ENCODE measurements around the gene KRT4. TPM values are rescaled to one million over a fixed set of nuclear protein-coding genes. Genes with fewer than 3 reads are reported as not detected.
"Not testable (repeated sequence)": the region's sequence is repeated elsewhere in the genome, so short reads cannot be mapped to it uniquely, and the experiment has no call there.

KRT4 gene
- total RNA-seq, 4 donors from 2014 or later: 0.51 to 1.1 (median 0.83) TPM; not detected in 1

DNA sequence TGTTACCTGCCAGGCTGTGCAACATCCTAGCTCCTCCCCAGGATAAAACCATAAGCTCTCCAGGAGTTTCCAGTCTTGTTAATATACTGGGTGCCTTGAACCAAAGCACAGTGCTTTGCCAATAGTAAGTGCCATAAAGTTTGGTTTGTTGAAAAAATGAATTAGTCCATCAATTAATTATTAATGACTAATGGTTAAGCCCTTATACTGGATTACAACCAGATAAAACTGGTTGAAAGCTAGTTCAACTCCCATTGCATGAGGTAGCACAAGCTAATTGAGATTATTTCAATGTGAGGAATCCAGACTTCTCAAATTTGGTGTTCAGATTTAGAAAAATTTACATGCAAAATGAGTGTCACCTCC is 16.4 kb downstream of the KRT4 start:
- no peak for DNase-seq (ENCODE audit: low spot score in 2 of 2)
- TF ChIP-seq POLR2A (IDR thresholded peaks at IDR 0.05): no peak
- TF ChIP-seq, protein P1, sequence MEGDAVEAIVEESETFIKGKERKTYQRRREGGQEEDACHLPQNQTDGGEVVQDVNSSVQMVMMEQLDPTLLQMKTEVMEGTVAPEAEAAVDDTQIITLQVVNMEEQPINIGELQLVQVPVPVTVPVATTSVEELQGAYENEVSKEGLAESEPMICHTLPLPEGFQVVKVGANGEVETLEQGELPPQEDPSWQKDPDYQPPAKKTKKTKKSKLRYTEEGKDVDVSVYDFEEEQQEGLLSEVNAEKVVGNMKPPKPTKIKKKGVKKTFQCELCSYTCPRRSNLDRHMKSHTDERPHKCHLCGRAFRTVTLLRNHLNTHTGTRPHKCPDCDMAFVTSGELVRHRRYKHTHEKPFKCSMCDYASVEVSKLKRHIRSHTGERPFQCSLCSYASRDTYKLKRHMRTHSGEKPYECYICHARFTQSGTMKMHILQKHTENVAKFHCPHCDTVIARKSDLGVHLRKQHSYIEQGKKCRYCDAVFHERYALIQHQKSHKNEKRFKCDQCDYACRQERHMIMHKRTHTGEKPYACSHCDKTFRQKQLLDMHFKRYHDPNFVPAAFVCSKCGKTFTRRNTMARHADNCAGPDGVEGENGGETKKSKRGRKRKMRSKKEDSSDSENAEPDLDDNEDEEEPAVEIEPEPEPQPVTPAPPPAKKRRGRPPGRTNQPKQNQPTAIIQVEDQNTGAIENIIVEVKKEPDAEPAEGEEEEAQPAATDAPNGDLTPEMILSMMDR (IDR thresholded peaks at IDR 0.05): no peak
- intact Hi-C loops (cut with DNase I; ENCODE audit: low total_unique reads): no loop called here
- no peak overlapping the region for H3K4me3 ChIP-seq (ENCODE audit: low read depth, poor library complexity, severe bottlenecking)

DNA sequence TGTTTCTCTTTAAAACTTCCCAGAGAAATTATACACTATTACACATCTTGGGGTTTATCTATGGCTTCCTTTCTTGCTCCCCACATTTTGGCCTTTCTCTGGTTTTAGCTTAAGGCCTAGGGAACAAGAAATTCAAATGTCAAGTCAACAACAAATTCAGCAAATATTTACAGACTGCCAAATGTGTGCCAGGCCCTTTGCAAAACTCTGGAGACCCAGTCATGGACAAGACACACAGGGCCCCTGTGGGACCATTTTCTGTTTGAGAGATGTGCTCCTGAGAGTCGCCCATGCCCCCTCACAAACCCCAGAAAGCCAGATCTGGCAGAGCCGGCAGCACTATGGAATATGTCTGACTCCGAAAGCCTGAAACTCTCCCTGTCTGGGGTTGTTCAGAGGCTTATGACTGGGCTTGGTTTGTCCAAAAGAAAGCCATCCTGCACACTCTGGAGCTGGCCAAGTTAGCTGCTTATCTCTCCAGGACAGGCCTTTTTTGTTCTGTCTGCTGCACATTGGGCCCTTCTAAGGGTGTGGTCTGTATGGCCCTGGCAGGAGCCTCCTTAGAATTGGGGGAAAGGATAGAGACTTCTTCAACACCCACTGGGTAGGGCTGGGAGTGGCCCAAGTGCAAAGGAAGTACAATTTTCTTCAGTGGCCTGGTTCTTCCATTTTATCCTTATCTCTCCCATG is 16.9 kb downstream of the KRT4 start:
- no peak overlapping the region for H3K4me3 ChIP-seq (ENCODE audit: low read depth, poor library complexity, severe bottlenecking)
- intact Hi-C loops (cut with DNase I; ENCODE audit: low total_unique reads): no loop called here
- TF ChIP-seq POLR2A (IDR thresholded peaks at IDR 0.05): no peak
- TF ChIP-seq, protein P1 (IDR thresholded peaks at IDR 0.05): no peak
- 93 to 100% methylated on average over 2 to 3 of the region's 3 CpGs for WGBS, 2 donors
- no peak for DNase-seq (ENCODE audit: low spot score in 2 of 2)

DNA sequence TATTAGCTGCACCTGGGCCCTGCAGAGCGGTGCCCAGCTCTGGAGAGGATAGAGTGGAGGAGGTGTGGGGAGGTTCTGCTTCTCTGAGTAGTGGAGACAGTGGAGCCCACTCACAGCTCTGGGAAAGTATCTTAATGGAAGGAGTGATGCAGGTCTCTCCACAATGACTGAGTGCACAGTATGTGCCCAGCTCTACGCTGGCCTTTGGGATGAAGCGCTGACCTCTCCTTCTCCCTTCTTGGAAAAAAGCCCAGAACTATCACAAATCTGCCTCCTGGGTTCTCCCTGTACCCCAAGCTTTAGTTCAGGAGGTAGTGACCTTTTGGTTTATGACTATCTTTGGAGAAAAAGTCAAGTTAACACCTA is 17.5 kb downstream of the KRT4 start:
- no peak for DNase-seq (ENCODE audit: low spot score in 2 of 2)
- no peak for TF ChIP-seq POLR2A (IDR thresholded peaks at IDR 0.05)
- TF ChIP-seq, protein P1 (IDR thresholded peaks at IDR 0.05): no peak
- H3K4me3 ChIP-seq (ENCODE audit: low read depth, poor library complexity, severe bottlenecking): no peak overlapping the region
- WGBS, 2 donors: 96 to 100% methylated on average over 3 of the region's 3 CpGs
- intact Hi-C loops (cut with DNase I; ENCODE audit: low total_unique reads): no loop called here

DNA sequence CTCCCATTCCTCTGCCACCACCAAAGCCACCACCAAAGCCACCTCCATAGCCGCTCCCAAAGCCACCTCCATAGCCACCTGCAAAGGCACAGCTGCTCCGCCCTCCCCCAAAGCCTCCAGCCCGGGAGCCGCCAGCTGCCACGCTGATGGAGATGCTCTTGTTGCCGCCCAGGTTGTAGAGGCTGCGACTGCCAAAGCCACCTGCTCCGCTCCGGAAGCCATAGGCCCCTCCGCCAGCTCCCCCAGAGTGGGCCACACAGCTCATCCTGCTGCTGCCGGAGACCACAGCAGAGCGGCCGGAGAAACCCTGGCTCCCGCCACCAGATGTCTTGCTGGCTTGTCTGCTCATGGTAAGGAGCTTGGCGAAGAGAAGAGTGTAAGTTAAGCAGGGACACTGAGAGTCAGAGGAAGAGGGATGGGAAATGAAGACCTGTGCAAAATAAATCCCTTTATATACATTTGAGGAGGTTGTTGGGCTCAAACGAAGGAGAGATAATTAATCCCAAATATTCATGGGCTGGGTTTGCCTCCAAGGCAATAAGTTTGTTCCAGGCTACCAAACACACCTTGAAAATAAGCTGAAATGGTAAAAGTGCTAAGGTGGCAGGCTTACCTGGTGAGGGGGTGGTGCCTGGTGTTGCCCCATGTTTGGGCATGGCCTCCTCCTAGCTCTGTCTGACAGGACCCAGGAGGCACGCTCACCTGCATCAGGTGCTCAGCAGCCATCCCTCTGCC is 18.1 kb downstream of the KRT4 start, which contains the start of gene KRT3:
Gene KRT3 (minus strand): TSS at position 424 of the 735 bp plus-strand sequence. CDS start 75 bp downstream, at position 349.
- WGBS, 2 donors: 88 to 89% methylated on average over 17 of the region's 17 CpGs
- TF ChIP-seq POLR2A (IDR thresholded peaks at IDR 0.05): no peak
- TF ChIP-seq, protein P1 (IDR thresholded peaks at IDR 0.05): no peak
- H3K4me3 ChIP-seq (ENCODE audit: low read depth, poor library complexity, severe bottlenecking): no peak within 1 kb of the TSS
- no peak for DNase-seq (ENCODE audit: low spot score in 2 of 2)
- intact Hi-C loops (cut with DNase I; ENCODE audit: low total_unique reads): no loop called here

DNA sequence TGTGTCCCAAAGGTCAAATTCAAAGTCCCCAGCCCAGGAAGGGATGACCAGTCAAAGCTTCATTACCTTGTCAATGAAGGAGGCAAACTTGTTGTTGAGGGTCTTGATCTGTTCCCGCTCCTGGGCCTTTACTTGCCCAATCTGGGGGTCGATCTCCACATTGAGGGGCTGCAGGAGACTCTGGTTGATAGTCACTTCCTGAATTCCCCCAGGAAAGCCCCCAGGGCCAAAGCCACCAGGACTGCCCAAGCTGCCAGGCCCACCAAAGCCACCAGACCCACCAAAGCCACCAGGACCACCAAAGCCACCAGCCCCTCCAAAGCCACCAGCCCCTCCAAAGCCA is 18.6 kb downstream of the KRT4 start:
- H3K4me3 ChIP-seq (ENCODE audit: low read depth, poor library complexity, severe bottlenecking); DNase-seq (ENCODE audit: low spot score in 2 of 2); intact Hi-C loops (cut with DNase I; ENCODE audit: low total_unique reads): not testable (repeated sequence)
- WGBS, 2 donors: 83 to 97% methylated on average over 2 of the region's 2 CpGs

DNA sequence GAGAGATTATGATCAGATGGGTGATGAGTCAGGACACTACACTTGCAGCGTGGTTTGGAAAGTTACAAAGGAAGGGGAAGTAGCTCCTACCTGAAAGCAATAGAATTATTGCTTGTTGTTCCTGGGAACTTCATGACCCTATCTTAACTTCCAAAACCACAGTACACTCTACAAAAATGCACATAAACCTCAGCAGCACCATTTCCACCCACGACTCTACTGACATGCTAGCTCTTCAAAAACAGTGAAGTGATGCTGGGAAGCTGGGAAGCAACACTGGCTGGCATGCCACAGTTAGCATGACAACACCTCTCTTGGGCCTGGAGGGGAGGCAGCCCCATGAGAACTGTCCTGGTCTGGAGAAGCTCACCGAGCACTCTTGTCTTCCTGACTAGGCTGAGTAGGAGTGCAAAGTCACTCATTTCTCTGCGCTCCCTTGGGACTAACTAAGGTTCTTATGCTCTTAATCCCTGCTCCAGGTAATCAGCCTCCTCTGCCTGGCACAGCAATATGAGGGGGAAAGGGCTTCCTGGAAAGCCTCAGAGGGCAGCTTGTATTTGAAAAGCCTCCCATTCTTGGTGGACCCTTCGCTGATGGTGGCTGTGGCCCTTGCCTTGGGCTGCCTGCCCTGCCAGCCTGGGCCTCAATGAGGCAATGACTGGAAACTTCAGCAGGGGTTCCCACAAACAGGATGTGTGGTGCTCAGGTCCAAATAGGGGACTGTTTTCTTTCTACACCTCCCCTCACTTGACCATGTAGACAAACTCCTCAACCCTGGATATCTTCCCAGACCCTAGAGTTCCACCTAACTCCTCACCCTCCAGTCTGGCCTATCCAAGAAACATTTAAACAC is 19.2 kb downstream of the KRT4 start:
- H3K4me3 ChIP-seq (ENCODE audit: low read depth, poor library complexity, severe bottlenecking): no peak overlapping the region
- DNase-seq (ENCODE audit: low spot score in 2 of 2): no peak
- TF ChIP-seq, protein P1 (IDR thresholded peaks at IDR 0.05): no peak
- TF ChIP-seq POLR2A (IDR thresholded peaks at IDR 0.05): no peak
- WGBS, 2 donors: 69 to 80% methylated on average over 5 of the region's 5 CpGs
- intact Hi-C loops (cut with DNase I; ENCODE audit: low total_unique reads): no loop called here
